Right lung (tissue), 5 donors: ENCODE results near the gene STAC2. TPM values are rescaled to one million over a fixed set of nuclear protein-coding genes. Genes with fewer than 3 reads are reported as not detected.

ENCODE experiments used
- DNase-seq, 2 donors: peaks; one replicate each; pipeline ENCODE4 v3.0.0-alpha.2; 2013
- polyA plus RNA-seq, 5 donors: library from polyadenylated mRNA; unstranded; fragments of 120-200 nt; gene quantifications; one replicate each; pipeline versions ENCODE4 v1.2.1 to v1.2.3, GENCODE V29; 2013; ENCODE audit warnings: inconsistent platforms in 1 of 5, low replicate concordance in 1 of 5; ENCODE audit not compliant: insufficient read length in 5 of 5, insufficient read depth in 1 of 5

STAC2 gene
- polyA plus RNA-seq, 5 donors, result 0.18 to 0.29 (median 0.22) TPM

DNA sequence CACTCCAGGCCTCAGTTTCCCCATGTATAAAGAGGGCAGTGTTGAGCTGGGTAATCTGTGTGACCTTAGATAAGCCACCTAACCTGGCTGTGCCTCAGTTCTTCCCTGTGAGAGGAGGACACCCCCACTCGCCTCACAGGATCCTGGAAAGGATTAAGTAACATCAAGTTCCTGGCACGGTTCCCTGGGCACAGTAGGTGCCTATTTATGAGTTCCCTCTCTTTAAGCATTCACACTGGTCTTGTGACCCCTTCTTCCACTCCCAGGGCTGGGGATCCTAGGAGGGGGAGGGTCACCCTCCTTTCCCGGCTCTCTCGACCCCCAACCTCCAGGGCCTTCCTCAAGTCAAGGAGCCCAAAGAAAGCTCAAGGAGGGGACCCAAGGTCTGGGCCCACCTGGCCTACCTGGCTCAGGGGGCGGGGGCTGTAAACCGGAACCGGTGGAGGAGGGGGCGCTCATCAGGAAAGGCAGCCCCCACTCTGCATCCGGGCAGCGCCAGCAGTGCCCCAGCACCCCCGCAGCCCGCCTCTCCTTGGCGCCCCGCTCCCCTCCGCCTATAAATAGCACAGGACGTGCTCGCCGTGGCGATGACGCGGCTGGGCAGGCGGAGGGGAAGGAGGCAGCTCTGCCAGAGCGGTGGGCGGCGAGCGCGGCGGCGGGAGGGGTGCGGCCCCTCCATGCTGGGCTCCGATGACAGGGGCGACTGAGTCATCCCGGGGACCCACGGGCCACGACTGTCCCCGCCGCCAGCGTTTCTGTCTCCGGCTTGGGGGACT is 16.2 kb downstream of the STAC2 start:
- peak; percentile 64 to 77 for DNase-seq

GRCh38 chr17:39208893-39209292 is 16.9 kb downstream of the STAC2 start:
- DNase-seq, result no peak

- no peak for DNase-seq
These were observed 17.6 kb downstream of the STAC2 start for GRCh38 chr17:39208136-39208535.

GRCh38 chr17:39205112-39205526 is 20.6 kb downstream of the STAC2 start:
- no peak for DNase-seq

DNA sequence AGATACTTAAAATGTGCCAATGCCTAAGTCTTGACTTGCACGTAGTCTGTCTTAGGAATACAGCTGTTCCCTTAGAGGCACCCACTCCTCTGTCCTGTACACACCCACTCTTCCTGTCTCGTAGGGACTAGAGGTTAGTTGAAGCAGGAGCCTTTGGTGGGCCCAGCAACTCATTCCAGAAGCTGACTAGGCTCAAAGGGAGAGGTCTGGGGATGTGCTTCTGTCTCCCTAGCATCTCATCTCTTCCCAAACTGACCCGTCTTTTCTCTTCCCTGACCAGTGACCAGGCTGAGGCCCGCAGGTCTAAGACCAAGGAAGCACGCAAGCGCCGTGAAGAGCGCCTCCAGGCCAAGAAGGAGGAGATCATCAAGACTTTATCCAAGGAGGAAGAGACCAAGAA is 21.5 kb downstream of the STAC2 start:
- no peak for DNase-seq

DNA sequence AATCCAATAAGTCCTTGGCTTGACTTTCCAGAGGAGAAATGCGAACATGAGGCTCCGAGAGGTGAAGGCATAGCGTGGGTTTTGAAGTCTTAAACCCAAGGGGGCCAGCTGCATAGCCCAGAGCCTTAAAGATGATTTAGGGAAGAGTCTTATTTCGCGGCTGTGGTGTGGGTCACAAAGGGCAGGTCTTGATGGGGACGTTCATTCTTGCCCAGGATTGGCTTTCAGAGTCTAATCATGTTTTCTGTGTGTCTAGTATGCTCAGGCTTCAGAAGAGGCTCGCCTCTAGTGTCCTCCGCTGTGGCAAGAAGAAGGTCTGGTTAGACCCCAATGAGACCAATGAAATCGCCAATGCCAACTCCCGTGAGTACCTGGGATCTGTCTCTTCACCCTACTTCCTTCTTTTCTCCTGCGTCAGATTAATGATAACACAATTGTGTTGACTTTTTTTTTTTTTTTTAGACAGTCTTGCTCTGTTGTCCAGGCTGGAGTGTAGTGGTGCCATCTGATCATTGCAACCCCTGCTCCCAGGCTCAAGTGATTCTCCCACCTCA is 24.7 kb downstream of the STAC2 start:
- DNase-seq, result no peak

- peak; percentile 90 to 94 for DNase-seq
These were observed 25.5 kb downstream of the STAC2 start, which contains the start of gene RPL19 for GRCh38 chr17:39200070-39200879. Gene RPL19 (plus strand): TSS chr17:39200283. CDS start chr17:39200345, 62 bp downstream.

DNA sequence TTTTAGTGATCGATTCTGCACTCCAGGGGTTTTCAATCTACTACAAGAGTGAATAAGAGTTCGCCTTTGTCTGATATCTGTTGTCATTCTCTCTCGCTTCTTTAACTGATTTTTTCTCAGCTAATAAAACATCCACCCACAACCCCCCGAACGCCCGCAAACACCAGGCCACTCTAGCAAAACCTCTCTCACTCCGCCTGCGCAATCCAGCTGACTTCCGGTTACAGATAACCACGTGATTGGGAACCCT is 26.0 kb downstream of the STAC2 start:
- no peak for DNase-seq

DNA sequence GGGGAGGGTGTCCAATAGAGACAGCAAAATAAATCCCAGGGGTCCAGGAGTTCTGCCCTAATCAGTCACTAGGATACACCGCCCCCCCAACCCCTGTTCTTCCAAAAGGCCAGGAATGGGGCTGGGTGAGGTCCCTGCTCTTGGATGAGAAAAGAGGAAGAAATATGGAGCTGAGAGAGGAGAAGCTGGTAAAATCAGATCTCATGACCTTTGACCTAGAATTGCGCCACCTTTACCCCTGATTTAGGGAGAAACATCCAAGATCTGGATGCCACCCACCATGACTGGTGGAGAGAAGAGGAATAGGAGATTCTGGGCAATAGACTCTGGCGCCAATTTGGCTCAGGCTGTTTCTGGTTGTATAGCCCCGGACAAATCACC is 27.6 kb downstream of the STAC2 start:
- no peak for DNase-seq

- peak; percentile 72 to 75 for DNase-seq
These were observed 28.2 kb downstream of the STAC2 start, which contains the start of gene CACNB1 for GRCh38 chr17:39197380-39198185. Gene CACNB1 (minus strand): TSS chr17:39197669. CDS start chr17:39197495, 174 bp downstream.

DNA sequence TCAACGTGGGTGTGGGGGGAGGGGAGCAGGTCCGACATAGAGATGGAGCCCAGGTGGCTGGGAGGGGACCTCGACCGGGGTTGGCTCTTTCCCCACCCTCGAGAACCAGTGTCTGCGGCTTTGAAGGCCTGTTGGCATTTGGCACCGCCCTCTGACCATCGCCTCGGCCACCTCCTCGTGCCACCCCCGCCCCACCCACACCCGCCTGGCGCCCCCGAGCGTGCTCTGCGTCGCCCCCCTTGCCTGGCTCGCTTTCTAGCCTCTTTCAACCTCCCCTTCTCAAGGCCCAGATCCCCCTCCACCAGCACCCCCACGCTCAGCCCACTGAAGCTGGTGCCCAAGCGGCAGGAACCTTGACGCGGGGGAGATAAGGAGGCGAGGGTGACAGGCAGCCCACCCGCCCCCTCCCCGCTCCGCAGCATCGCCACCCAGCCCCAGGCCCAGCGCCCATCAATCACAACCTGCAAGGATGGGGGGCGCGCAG is 28.9 kb downstream of the STAC2 start:
- no peak for DNase-seq

- DNase-seq, result no peak
These were observed 29.4 kb downstream of the STAC2 start for GRCh38 chr17:39196241-39196807.

DNA sequence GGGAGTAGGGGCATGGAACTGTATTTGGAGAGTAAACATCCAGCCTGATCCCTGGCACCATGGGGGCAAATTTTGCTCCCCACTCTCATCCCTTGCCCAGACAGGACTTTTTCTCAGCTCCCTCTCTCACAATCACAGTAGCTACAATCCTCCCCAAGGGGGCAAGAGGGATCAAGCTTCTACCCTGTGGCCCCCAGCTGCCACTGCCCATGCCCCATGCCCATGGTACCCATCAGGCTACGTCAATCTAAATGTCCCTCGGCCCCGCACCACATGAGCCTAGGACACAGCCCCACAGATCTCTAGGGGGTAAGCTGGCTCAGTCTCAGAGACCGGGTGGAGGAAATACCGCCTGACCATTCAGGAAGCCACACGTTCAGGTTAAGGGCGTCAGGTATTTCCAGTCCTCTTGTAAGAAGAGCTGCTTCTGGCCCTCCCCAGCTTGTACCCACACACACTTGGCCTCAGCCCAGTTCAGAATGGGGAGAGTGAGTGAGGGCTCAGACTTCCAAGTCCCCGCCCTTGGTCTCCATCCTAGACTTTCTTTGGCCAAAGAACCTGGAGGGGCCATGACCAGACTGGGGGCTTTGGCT is 30.1 kb downstream of the STAC2 start:
- no peak for DNase-seq

DNA sequence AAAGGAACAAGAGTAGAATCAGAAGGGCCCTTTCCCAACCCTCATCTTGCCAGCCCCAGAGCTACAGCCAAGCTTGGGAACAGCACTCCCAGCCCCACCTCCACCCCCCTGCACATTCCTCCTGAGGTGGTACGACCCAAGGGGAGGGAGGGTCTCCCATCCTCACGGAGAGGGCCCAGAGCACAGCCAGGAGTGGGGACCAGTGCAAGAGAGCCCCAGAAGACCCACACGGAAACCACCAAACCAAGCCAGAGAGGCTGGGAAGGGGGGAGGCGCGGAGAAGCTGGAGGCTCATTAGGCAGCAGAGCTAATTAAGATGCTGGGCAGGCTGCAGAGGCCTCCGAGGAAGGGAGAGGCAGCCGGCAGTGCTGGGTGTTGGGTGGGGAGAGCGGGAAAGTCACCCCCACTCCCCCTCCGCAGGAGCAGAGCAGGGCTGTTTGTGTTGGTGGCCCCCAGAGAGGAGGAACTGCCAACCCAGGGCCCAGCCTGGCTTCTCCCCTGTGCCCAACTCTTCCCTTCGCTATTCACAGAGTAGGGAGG is 30.7 kb downstream of the STAC2 start:
- no peak for DNase-seq

DNA sequence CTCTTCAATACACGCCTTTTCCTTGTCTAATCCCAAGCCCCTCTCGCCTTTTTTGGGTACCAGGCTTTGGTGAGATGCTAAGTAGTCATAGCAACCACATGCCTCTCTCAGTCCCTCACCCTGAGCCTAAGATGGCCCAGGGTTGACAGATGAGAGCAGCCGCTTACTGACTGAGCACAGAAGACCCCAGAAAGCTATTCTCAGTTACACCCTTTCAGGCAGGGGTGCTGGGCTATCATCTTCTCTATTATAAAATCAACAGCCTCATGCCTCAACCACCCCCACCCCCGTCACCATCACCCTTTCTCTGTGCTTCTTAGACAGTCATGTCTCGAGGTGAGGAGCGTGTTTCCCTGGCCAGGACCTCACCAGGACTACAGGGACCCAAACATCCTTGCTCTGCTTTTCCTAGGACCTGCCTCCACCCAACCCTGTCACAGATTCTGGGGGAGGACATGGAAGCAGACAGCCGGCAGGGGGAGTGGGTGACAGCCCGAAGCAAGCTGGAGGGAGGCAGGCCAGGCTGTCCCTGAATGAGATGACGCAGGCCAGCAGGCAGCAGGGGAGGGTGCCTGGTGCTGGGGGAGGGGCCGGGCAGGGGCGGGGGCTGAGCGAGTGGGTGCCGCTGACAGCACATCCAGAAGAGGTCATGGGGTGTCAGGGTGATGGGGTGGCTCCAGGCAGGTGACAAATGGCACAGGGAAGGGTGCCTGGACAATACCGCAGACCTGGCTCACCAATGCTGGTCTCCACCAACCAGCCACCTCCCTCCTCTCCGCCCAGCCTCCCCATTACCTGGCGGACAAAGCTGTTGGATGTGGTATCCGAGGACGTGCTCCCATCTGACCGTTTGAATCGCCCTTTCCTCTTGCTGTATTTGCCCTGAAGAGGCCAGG is 31.4 kb downstream of the STAC2 start:
- no peak for DNase-seq

DNA sequence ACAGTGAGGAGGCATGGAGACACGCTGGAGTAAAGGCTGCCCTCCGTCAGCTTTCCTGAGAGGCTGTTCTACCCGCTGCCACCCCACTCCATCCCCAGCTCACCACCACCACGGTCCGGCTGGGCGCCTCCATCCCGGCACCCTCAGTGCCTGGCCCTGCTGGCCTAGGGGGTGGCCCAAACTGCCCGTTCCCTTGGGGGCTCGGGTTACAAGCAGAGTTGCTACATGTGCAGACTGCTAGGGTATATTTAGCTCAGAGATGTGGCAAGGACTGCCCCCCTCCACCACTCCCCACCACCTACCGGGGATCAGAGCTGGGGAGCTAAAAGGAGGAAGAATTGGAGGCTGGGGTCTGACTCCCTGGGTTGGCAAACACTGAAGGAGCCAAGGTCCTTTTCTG is 32.4 kb downstream of the STAC2 start:
- no peak for DNase-seq

- no peak for DNase-seq
These were observed 32.8 kb downstream of the STAC2 start for GRCh38 chr17:39192901-39193300.

DNA sequence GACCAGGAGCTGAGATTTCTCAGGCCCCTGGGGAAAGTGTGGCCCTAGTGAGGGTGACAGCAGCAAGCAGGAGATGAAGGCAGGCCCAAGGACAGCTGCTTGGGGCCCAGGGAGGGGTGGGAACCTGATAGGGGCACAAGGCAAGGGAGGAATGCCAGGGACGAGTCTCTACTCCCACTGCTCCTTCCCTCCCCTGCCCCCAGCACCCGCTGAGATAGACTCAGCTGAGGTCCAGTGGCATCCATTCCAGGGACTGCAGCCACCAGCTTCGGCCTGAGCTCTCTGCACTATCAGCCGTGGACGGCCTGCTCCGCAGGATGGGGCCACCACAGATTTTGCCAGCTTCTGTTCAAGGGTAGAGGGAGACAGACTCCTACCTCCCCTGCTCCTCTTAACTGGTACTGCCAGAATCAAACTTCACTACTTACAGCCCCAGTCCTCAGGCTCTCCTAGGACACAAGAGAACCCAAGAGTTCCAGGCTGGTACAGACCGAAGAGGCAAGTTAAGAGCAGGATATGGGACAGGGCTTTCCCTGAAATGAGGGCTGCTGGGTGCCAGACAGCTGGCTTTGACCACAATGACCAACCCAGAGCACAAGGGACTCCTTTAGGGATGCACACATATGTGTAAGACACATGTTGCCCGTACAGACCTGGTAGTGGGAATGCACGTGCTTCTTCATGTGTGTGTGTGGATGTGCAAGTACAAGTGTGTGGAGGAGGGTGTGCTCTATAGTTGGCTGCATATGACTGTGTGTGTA is 33.8 kb downstream of the STAC2 start:
- no peak for DNase-seq
